A549 (cell line): ENCODE measurements around the gene PPP4R1. TPM values are rescaled to one million over a fixed set of nuclear protein-coding genes. Genes with fewer than 3 reads are reported as not detected.
A peak's percentile ranks its signal among the peaks of the same experiment; 100 is the strongest.

Experiments
- ATAC-seq, 2 experiments: fragments of 200-7000 bp in 1 of 2; fragments of >200 bp in 1 of 2; cut with Nextera tagmentation in 1 of 2; cut with Tn5 transposase in 1 of 2; 3 replicates each; pipeline versions ENCODE4 v1.8.0 to v1.9.1; 2018 to 2020; ENCODE audit warnings: mild to moderate bottlenecking in 1 of 2, moderate library complexity in 1 of 2
- CTCF ChIA-PET: fragments of 300-600 bp; sonication (Branson Sonifier 250); formaldehyde crosslinking; extraction: SDS; loops from one replicate; lab custom pipeline; 2021; ENCODE audit warnings: antibody characterized with exemption, inconsistent platforms; lab: Yijun Ruan, JAX
- POLR2A ChIA-PET: fragments of 350-600 bp; formaldehyde crosslinking; extraction: SDS; loops from one replicate; lab custom pipeline; 2021; ENCODE audit warnings: antibody characterized with exemption, inconsistent platforms; lab: Yijun Ruan, JAX
- DNase-seq, 2 experiments: peaks; one replicate each; pipeline versions ENCODE4 v3.0.0 to v3.0.0-alpha.2; 2011 to 2016; ENCODE audit warnings: low read depth in 1 of 2, low spot score in 1 of 2
- FAIRE-seq: peaks from 2 replicates; lab custom pipeline; 2011; peaks lifted over from hg19 to GRCh38; lab: Jason Lieb, UNC
- H3K27ac ChIP-seq, 2 experiments: fragments of >200 bp; sonication (Bioruptor Twin); formaldehyde crosslinking; 3 replicates each; pipeline ENCODE4 v1.5.1; 2016 to 2017
- H3K4me1 ChIP-seq: fragments of >200 bp; sonication (Bioruptor Twin); formaldehyde crosslinking; 3 replicates; pipeline ENCODE4 v1.6.1; 2016
- H3K4me2 ChIP-seq: fragments of >200 bp; sonication (Bioruptor Twin); formaldehyde crosslinking; 3 replicates; pipeline ENCODE4 v1.6.1; 2016
- H3K4me3 ChIP-seq: fragments of >200 bp; sonication (Bioruptor Twin); formaldehyde crosslinking; 3 replicates; pipeline ENCODE4 v1.5.1; 2016
- H3K9me3 ChIP-seq: fragments of >200 bp; sonication (Bioruptor Twin); formaldehyde crosslinking; 3 replicates; pipeline ENCODE4 v1.6.1; 2016
- BCL3 ChIP-seq: fragments of >200 bp; sonication (Bioruptor Twin); formaldehyde crosslinking; IDR thresholded peaks from 3 replicates; pipeline ENCODE4 v1.6.1; 2016
- CBX2 ChIP-seq: fragments of 200-600 bp; sonication (generic); IDR thresholded peaks from 2 replicates; pipeline ENCODE4 v1.6.1; 2016; ENCODE audit warnings: low read depth, mild to moderate bottlenecking, borderline replicate concordance
- CBX8 ChIP-seq: fragments of 200-600 bp; sonication (generic); IDR thresholded peaks from 2 replicates; pipeline ENCODE4 v1.6.1; 2016
- CTCF ChIP-seq: fragments of >200 bp; sonication (Bioruptor Twin); formaldehyde crosslinking; IDR thresholded peaks from 3 replicates; pipeline ENCODE4 v1.5.1; 2016
- EHMT2 ChIP-seq: fragments of 200-600 bp; sonication (generic); IDR thresholded peaks from 2 replicates; pipeline ENCODE4 v1.6.1; 2016; ENCODE audit warnings: antibody characterized with exemption, low read depth, mild to moderate bottlenecking, moderate library complexity
- ELK1 ChIP-seq: fragments of 150-350 bp; IDR thresholded peaks from 2 replicates; pipeline ENCODE4 v1.6.1; 2014; ENCODE audit warnings: low read depth, mild to moderate bottlenecking, low read length
- EP300 ChIP-seq, 2 experiments: fragments of >200 bp; sonication (Bioruptor Twin); formaldehyde crosslinking; IDR thresholded peaks; 2 replicates in 1 of 2; 3 replicates in 1 of 2; pipeline ENCODE4 v1.6.1; 2016 to 2017
- ESRRA ChIP-seq: fragments of 150-350 bp; IDR thresholded peaks from 2 replicates; pipeline ENCODE4 v1.6.1; 2014; ENCODE audit warnings: mild to moderate bottlenecking, low read length, borderline replicate concordance
- FOXS1 ChIP-seq: fragments of 250-450 bp; sonication (Bioruptor Pico); IDR thresholded peaks from 2 replicates; pipeline ENCODE4 v1.5.0; 2020; ENCODE audit warnings: mild to moderate bottlenecking, moderate library complexity
- HMGXB4 ChIP-seq: fragments of 250-450 bp; sonication (Bioruptor Pico); IDR thresholded peaks from 2 replicates; pipeline ENCODE4 v1.5.0; 2021; ENCODE audit warnings: mild to moderate bottlenecking, moderate library complexity, borderline replicate concordance
- HOXB5 ChIP-seq: fragments of 250-450 bp; sonication (Bioruptor Pico); IDR thresholded peaks from 2 replicates; pipeline ENCODE4 v1.5.0; 2020; ENCODE audit warnings: mild to moderate bottlenecking, moderate library complexity
- JUNB ChIP-seq: fragments of >200 bp; sonication (Bioruptor Twin); formaldehyde crosslinking; IDR thresholded peaks from 2 replicates; pipeline ENCODE4 v1.6.1; 2016
- MAFK ChIP-seq: fragments of 450-650 bp; IDR thresholded peaks from 2 replicates; pipeline ENCODE4 v1.6.1; 2014; ENCODE audit not compliant: partially characterized antibody
- MAZ ChIP-seq: fragments of 150-350 bp; IDR thresholded peaks from 2 replicates; pipeline ENCODE4 v1.6.1; 2014; ENCODE audit warnings: antibody characterized with exemption, low read depth, low read length, borderline replicate concordance
- MYC ChIP-seq: IDR thresholded peaks from 2 replicates; pipeline ENCODE4 v1.6.1; 2012; ENCODE audit warnings: mild to moderate bottlenecking, inconsistent platforms, low read length, improper control_type of control experiment, borderline replicate concordance
- RFX5 ChIP-seq: fragments of 450-650 bp; IDR thresholded peaks from 2 replicates; pipeline ENCODE4 v1.7.1; 2014; ENCODE audit warnings: antibody characterized with exemption, mild to moderate bottlenecking, moderate library complexity
- RNF2 ChIP-seq: fragments of 200-600 bp; sonication (generic); IDR thresholded peaks from 2 replicates; pipeline ENCODE4 v1.6.1; 2016; ENCODE audit warnings: low read depth, mild to moderate bottlenecking, antibody characterized with exemption, moderate library complexity, borderline replicate concordance
- TP53 ChIP-seq: fragments of 250-450 bp; sonication (Bioruptor Pico); IDR thresholded peaks from 2 replicates; pipeline ENCODE4 v1.5.0; 2021; ENCODE audit warnings: mild to moderate bottlenecking, moderate library complexity
- ZNF302 ChIP-seq: fragments of 250-450 bp; sonication (Bioruptor Pico); IDR thresholded peaks from 2 replicates; pipeline ENCODE4 v1.9.0; 2021; ENCODE audit warnings: inconsistent platforms, mild to moderate bottlenecking, moderate library complexity
- WGBS: methylation state at CpG from one replicate; pipeline ENCODE4 v1.1.6; 2017; ENCODE audit errors: missing lambda C conversion rate; 5-methylcytosine and 5-hydroxymethylcytosine counted together
- polyA plus RNA-seq, 4 experiments: library from polyadenylated mRNA; depleted of rRNA in 3 of 4; stranded (reverse); fragments of >200 nt; fragmentation: RNase III in 1 of 4; extraction: RNeasy Plus Mini Kit Qiagen cat#74134 plus additional on column Dnase treatment in 1 of 4; gene quantifications; 2 replicates in 3 of 4; 3 replicates in 1 of 4; pipeline ENCODE4 v1.2.3, GENCODE V29; 2011 to 2017
- TF ChIP-seq, protein P1 (sequence below): IDR thresholded peaks from 2 replicates; pipeline ENCODE4 v1.6.1; 2012
- TF ChIP-seq, protein P2 (sequence below): fragments of 250-450 bp; sonication (Bioruptor Pico); IDR thresholded peaks from 2 replicates; pipeline ENCODE4 v1.5.0; 2020; ENCODE audit warnings: low read depth, mild to moderate bottlenecking, moderate library complexity
- TF ChIP-seq, protein P3 (sequence below): IDR thresholded peaks from 2 replicates; pipeline ENCODE4 v1.6.1; 2012

Gene PPP4R1
- polyA plus RNA-seq, 2 of the 4 experiments (the other 2 are of a cell fraction), result 40.1 to 97.3 TPM

- TF ChIP-seq, protein P1, sequence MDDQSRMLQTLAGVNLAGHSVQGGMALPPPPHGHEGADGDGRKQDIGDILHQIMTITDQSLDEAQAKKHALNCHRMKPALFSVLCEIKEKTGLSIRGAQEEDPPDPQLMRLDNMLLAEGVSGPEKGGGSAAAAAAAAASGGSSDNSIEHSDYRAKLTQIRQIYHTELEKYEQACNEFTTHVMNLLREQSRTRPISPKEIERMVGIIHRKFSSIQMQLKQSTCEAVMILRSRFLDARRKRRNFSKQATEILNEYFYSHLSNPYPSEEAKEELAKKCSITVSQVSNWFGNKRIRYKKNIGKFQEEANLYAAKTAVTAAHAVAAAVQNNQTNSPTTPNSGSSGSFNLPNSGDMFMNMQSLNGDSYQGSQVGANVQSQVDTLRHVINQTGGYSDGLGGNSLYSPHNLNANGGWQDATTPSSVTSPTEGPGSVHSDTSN, result no peak
- TF ChIP-seq RNF2, result no peak
- no peak for TF ChIP-seq MAZ
- no peak for TF ChIP-seq FOXS1 (CRISPR knock-in tag)
- TF ChIP-seq CBX8, result no peak
- TF ChIP-seq, protein P2, sequence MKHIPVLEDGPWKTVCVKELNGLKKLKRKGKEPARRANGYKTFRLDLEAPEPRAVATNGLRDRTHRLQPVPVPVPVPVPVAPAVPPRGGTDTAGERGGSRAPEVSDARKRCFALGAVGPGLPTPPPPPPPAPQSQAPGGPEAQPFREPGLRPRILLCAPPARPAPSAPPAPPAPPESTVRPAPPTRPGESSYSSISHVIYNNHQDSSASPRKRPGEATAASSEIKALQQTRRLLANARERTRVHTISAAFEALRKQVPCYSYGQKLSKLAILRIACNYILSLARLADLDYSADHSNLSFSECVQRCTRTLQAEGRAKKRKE (CRISPR knock-in tag), result no peak
- no peak for TF ChIP-seq EHMT2
- no peak for TF ChIP-seq HMGXB4
These were observed 17.4 kb downstream of the PPP4R1 start for GRCh38 chr18:9596843-9597526.

DNA sequence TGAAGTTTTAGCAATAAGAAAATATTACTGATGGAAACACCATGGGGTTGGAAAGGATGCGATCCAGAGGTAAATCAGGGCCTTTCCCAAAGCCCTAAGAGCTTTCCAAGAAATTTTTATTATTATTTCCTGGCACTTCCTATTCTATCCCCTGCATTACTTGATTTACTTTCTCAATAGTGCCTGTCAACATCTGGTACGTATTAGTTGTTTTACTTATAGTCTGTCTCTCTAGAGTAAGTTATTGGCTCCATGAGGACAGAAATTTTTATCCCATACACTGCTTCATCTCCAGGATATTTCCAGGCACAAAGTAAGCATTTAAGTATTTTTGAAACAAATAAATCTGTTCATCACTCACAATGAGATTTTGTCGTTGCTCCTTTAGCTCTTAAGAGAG lies 18.1 kb downstream of the PPP4R1 start:
- FAIRE-seq, result no peak
- ATAC-seq, result no peak
- POLR2A ChIA-PET, result no interaction called here
- peak overlapping the region; percentile 52; the same call in 1 of the 3 replicates for H3K4me2 ChIP-seq
- TF ChIP-seq ELK1 (no peak), TP53 (CRISPR knock-in tag) (no peak), JUNB (no peak), ZNF302 (CRISPR knock-in tag) (no peak), MYC (no peak), HOXB5 (CRISPR knock-in tag) (no peak), EHMT2 (no peak)
- no peak for DNase-seq
- H3K4me1 ChIP-seq, result peaks cover 22% of the 10 kb centered on the region
- no peak overlapping the region for H3K4me3 ChIP-seq
- WGBS, result 68% methylated on average over 3 of the region's 3 CpGs
- H3K27ac ChIP-seq, result no peak overlapping the region
- peaks cover 19% of the 10 kb centered on the region; the same call in 2 of the 3 replicates for H3K9me3 ChIP-seq
- CTCF ChIA-PET, result no interaction called here

More at GRCh38 chr18:9596843-9597526, 17.4 kb downstream of the PPP4R1 start:
- Histone ChIP-seq H3K4me3 (no peak overlapping the region), H3K27ac (no peak overlapping the region), H3K9me3 (peaks cover 22% of the 10 kb centered on the region; the same call in 2 of the 3 replicates), H3K4me1 (peaks cover 22% of the 10 kb centered on the region), H3K4me2 (no peak overlapping the region)
- DNase-seq, result no peak
- ChIA-PET CTCF (interaction anchor here (0.6 to 2.0 kb wide), 2 partner anchors 64 to 302 kb away, joined by 4 to 5 read pairs; no protein-coding TSS in a partner anchor), POLR2A (no interaction called here)
- no peak for FAIRE-seq
- 88% methylated on average over 4 of the region's 4 CpGs for WGBS
- no peak for ATAC-seq

- Histone ChIP-seq H3K9me3 (peaks cover 8% of the 10 kb centered on the region; the same call in 1 of the 3 replicates), H3K27ac (peak overlapping the region in 1 of 2 experiments; percentile 35; a peak in 2 of 6 replicates), H3K4me1 (peaks cover 22% of the 10 kb centered on the region), H3K4me2 (peak overlapping the region; percentile 52), H3K4me3 (no peak overlapping the region)
- POLR2A ChIA-PET, result no interaction called here
- WGBS, result 23% methylated on average over 1 of the region's 1 CpG
- no peak for FAIRE-seq
- ATAC-seq, result no peak
- CTCF ChIA-PET, result interaction anchor here (1.1 kb wide), 1 partner anchor 20 kb away, joined by 6 read pairs; no protein-coding TSS in a partner anchor
- no peak for DNase-seq
- TF ChIP-seq, protein P3, sequence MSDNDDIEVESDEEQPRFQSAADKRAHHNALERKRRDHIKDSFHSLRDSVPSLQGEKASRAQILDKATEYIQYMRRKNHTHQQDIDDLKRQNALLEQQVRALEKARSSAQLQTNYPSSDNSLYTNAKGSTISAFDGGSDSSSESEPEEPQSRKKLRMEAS, result no peak
- no peak for TF ChIP-seq MAZ
- TF ChIP-seq EP300 (IDR thresholded peaks at IDR 0.05), result no peak
- TF ChIP-seq CTCF, result no peak
- no peak for TF ChIP-seq RFX5
- no peak for TF ChIP-seq MAFK
- no peak for TF ChIP-seq CBX2
- TF ChIP-seq BCL3, result no peak
- TF ChIP-seq ESRRA, result no peak
These were observed 19.3 kb downstream of the PPP4R1 start for GRCh38 chr18:9594823-9595596.
